GM21526 (cell line): ENCODE data around the gene STS.

Experiments used
- ATAC-seq: cut with Tn5 transposase; IDR thresholded peaks from one replicate; pipeline ENCODE4 v1.9.1; 2021; ENCODE audit warnings: moderate library complexity; ENCODE audit not compliant: unreplicated experiment, low FRiP score

Gene STS

DNA sequence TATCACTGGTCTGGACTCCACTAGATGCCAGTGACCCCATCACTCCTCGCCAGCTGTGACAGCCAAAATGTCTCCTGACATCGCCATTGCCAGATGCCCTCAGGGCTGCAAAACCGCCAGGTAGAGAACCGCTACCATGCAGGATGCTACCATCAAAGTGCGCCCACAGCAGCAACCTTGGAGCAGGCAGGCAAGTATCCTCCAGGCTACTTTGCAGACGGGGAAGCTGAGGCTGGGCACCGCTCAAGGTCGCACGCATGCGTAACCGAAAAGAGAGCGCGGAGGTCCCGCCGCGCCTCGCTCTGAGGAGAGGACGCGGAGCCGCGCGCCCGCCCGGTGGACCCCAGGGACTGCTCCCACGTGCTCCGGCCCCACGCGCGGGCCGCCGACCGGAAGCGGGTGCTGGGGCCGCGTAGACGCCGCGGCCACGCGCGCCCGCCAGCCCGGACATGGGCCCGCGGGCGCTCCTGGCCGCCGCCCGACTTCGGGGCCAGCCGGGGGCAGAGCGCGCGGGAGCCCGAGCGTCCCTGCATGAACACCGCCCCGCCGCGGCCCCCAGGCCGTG, at the start of gene STS:
Gene STS, plus strand, starts transcription at position 300 of the 565 bp plus-strand sequence. CDS start 105,488 bp downstream, outside the sequence.
- peak; percentile 43 for ATAC-seq

- no peak for ATAC-seq
These were observed 47.5 kb upstream of the STS start for GRCh38 chrX:7100022-7100421.

GRCh38 chrX:7102119-7102518, 45.4 kb upstream of the STS start:
- no peak for ATAC-seq

DNA sequence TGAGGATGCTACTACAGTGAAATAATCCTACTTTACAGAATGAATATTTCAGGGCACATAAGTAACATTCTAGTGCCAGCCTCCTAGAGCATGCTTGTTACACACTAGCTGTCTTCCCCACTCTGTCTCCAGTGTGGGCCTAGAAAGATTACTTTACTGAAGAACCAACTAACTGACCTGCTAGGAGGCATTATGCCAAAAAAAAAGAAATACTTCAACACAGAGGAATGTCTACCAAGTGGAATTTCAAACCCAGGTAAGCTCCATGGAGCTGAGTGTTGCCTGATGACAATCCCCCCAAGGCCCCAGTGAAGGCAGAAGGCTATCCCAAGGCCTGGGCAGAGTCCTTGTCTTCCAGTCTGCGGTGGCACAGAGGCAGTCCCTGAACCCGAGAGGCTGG, 40.9 kb upstream of the STS start:
- no peak for ATAC-seq

GRCh38 chrX:7108030-7108429, 39.5 kb upstream of the STS start:
- ATAC-seq, result no peak

GRCh38 chrX:7109049-7109531, 38.4 kb upstream of the STS start:
- no peak for ATAC-seq

DNA sequence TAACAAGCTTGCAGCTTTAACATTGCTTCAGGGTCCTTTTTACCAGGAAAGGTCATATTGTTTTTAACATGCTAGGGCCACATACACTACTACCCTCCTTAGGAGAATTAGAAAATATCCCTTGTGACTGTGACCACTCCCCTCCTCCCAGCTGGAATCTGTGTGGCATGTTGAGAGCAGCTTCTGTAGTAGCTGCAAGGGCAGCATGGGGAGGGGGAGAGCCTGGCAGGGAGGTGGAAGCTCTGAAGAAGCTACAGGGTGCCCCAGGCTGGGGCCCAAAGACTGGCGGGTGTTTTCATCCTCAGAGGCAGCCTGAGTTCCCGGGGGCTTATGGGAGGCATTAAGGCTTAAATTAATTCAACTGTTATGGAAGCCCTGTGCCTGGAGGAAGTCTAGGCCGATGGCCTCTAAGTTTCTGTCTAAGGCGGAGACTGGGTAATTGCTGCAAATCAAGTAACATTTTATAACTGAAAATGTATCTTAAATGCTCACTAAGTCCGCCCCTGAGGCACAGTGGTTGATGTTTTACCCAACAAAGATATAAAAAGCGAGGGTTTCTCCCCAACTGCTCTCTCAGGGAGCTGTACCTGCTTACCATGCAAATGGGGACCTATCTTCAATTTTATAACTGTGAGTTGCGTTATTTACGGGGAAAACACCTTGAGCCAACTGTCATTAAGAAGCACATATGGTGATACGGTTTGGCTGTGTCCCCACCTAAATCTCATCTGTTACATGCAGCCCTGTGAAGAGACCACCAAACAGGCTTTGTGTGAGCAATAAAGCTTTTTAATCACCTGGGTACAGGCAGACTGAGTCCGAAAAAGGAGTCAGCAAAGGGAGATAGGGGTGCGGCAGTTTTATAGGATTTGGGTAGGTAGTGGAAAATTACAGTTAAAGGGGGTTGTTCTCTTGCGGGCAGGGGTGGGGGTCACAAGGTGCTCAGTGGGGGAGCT, 37.4 kb upstream of the STS start:
- peak; percentile 54 for ATAC-seq

DNA sequence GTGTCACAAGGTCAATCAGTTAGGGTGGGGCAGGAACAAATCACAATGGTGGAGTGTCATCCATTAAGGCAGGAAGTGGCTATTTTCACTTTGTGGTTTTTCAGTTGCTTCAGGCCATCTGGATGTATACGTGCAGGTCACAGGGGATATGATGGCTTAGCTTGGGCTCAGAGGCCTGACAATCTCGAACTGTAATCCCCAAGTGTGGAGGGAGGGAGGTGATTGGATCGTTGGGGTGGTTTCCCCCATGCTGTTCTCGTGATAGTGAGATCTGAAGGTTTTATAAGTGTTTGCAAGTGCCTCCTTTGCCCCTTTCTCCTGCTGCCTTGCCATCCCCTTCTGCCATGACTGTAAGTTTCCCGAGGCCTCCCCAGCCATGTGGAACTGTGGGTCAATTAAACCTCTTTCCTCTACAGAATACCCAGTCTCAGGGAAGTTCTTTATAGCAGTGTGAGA, 36.7 kb upstream of the STS start:
- ATAC-seq, result peak; percentile 50

GRCh38 chrX:7111518-7111917, 36.0 kb upstream of the STS start:
- no peak for ATAC-seq

GRCh38 chrX:7112071-7112470, 35.4 kb upstream of the STS start:
- no peak for ATAC-seq

DNA sequence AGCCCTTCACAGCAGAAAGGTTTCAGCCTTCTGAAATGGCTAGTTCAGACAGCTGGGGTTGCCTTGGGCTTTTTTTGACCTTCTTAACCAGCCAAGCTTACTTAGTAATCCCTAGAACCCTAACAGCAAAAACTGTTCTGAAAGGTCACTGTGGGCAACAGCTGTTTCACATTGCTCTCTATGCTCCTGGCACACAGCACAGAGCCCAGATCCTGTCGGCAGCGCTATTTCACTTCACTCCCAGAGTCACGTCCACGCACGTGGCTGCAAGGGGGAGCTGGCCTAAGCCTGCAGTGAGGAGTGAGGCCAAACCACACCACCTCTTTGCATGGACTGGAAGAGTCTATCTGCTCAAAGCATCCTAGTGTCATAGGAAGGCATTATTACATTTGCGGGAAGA, 32.0 kb upstream of the STS start:
- ATAC-seq, result peak; percentile 60

DNA sequence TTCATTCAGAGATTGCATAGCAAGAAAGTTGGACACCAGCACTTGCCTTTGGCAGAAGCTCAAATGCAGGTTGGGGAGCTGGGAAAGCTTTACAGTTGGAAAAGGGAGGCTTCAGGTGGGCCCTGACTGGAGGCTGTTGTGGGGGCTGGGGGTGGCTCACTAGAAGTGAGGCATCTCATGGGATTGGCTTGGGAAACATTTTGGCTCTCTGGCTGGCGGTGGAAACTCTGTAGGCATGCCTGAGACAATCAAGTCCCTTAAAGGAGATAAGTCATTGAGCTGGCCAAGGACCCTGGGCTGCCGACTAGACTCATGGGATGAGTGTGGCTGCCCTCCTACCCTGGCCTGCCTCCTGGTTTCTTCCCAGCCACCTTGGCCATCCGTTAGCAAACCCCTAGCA, 31.4 kb upstream of the STS start:
- ATAC-seq, result no peak

- peak; percentile 44 for ATAC-seq
These were observed 29.9 kb upstream of the STS start for GRCh38 chrX:7117587-7117986.

DNA sequence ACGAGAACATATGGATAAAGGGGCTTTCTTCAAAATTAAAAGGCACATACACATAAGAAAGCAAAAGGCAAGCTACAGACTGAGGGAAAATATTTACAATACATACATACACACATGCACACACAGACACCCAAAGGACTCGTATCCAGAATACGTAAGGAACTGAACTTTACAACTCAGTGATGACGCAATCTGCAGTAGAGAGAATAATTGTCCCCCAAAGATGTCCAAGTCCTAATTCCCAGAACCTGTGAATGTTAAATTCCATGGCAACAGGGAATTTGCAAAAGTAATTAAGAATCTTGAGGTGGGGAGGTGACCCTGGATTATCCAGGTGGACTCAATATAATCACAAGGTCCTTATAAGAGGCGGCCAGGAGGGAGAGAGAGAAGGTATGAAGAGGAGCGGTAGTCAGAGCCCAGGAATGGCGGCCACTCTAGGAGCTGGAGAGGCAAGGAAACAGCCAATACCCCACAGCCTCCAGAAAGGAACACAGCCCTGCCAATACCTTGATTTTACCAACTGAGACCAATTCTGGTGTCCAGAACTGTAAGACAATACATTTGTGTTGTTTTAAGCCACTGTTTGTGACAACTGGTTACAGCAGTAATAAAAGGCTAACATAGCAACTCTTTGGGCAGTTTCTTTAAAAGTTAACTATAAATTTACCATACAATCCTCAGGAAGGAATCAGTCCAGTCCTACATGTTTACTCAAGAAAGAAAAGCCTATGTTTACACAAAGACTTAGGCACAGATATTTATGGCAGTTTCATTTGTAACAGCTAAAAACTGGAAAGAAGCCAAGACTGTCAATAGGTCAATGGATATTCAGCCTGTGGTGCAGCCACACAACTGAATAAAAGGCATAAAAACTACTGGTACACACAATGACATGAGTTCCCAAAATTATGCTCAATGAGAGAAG, 27.3 kb upstream of the STS start:
- no peak for ATAC-seq

DNA sequence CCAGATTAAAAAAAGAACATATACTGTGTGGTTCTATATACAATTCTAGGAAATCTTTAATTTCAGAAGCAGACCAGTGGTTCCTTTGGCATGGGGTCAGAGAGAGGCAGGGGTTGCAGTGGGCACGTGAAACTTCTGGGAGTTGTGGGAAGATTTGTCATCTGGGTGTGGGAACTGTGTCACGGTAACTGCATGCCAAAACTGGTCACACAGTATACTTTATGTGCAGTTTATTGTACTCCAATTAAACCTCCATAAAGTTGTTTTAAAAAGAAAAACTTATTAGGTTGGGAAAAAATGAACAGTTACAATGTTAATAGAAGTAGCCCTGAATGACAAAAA, 26.7 kb upstream of the STS start:
- ATAC-seq, result no peak

DNA sequence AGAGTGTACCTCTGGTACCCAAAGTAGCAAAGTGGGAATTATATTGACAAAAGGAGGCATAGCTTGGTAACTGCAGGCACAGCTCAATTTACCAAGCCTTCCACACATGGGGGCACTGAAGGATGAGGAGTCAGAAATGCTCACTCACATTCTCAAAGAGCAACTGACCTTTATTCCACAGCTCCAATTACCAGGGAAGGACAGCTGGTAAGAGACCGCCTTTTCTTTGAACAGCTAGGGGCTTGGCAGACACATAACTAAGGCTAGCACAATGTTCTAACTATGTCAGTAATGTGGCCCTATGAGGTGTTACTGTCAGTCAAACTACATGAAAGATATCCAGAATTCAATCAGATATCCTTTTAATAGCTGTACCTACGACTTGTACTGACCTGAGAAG, 20.5 kb upstream of the STS start:
- no peak for ATAC-seq

GRCh38 chrX:7131621-7132020, 15.9 kb upstream of the STS start:
- ATAC-seq, result no peak

DNA sequence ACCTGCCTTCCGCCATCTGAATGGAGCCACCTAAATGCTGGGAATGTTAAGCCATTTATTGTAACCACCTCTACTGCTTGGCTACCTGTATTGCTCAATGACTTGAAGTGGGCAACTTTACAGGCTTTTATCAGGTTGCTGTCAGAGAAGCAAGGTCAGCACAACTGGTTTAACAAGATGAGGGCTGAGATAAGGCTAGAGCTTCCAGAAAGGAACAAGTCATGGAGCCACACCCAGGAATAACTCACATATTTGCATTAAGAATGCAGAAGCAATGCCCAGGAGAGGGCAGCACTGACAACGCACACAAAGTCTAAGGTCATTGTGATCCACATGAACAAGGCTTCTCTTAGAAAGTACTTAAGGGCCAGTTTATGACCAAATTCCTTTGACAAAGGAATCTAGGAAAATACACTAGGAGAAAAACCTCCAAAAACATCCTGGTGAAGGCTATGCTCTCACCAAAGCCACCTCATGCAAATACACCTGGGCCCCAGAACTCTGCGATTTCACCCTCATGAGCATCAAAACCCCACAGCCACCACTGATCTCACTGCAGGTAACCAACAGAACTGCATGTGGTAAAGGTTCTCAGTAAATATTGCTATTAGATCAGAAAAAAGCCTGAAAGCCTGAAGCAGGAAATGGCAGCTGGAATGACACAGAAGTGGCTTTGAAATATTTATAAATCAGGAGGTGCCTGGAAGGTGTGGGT, 15.0 kb upstream of the STS start:
- ATAC-seq, result peak; percentile 78

DNA sequence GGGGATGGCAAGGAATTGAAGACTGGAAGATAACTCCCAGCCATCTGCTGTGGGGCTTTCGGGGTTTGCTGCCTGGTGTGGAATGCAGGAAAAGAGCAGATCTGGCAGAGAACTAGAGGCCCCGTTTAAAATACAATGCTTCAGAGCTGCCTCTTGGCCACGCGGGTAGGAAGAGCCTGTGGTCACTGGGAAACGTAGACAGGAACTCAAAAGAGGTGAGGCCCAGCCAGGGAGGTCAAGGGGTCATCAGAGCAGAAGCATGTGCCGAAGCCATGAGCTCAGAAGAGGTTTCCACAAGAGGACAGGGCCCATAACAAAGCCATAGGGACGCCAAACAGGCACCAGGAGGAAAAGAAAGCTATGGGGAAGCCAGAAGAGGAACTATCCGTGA, 14.5 kb upstream of the STS start:
- no peak for ATAC-seq

GRCh38 chrX:7134981-7135380, 12.5 kb upstream of the STS start:
- no peak for ATAC-seq
